CD14-positive monocyte (primary cell): Measurements from ENCODE around the gene KLHL41. TPM values are rescaled to one million over a fixed set of nuclear protein-coding genes. Genes with fewer than 3 reads are reported as not detected.

Source experiments
- DNase-seq, 3 donors: peaks; one replicate each; pipeline ENCODE4 v3.0.0-alpha.2; 2011 to 2022
- H2AFZ ChIP-seq: 2 replicates; pipeline ENCODE4 v1.6.0; 2012; ENCODE audit warnings: mild to moderate bottlenecking, low read depth, low read length, inconsistent platforms; ENCODE audit not compliant: insufficient read depth, poor library complexity, severe bottlenecking
- H3K27ac ChIP-seq, 2 donors: 1 replicate in 1 of 2; 2 replicates in 1 of 2; pipeline ENCODE4 v1.5.1; 2012 to 2013; ENCODE audit warnings: low read length in 2 of 2, control low read depth in 1 of 2, inconsistent platforms in 1 of 2, low read depth in 1 of 2, mild to moderate bottlenecking in 1 of 2
- H3K27me3 ChIP-seq, 2 donors: one replicate each; pipeline versions ENCODE4 v1.6.0 to v1.6.1; 2011 to 2013; ENCODE audit warnings: low read length in 2 of 2; ENCODE audit not compliant: control insufficient read depth in 2 of 2, insufficient read depth in 2 of 2
- H3K36me3 ChIP-seq, 2 donors: replicated peaks in 1 of 2; 1 replicate in 1 of 2; 2 replicates in 1 of 2; pipeline versions ENCODE4 v1.5.1 to v1.6.1; 2012 to 2013; ENCODE audit warnings: low read length in 2 of 2, control low read depth in 1 of 2, inconsistent platforms in 1 of 2, mild to moderate bottlenecking in 1 of 2; ENCODE audit not compliant: insufficient read depth in 2 of 2, control insufficient read depth in 1 of 2
- H3K4me1 ChIP-seq, 2 donors: 1 replicate in 1 of 2; 2 replicates in 1 of 2; pipeline versions ENCODE4 v1.5.1 to v1.6.1; 2012 to 2013; ENCODE audit warnings: low read length in 2 of 2, control low read depth in 1 of 2, inconsistent platforms in 1 of 2, mild to moderate bottlenecking in 1 of 2, moderate library complexity in 1 of 2; ENCODE audit not compliant: insufficient read depth in 2 of 2, control insufficient read depth in 1 of 2
- H3K4me2 ChIP-seq: replicated peaks from 2 replicates; pipeline ENCODE3; 2012; ENCODE audit warnings: low read length, moderate library complexity, mild to moderate bottlenecking; ENCODE audit not compliant: poor library complexity, severe bottlenecking; ENCODE audit errors: extremely low read depth
- H3K4me3 ChIP-seq, 3 experiments: fragments of 200-600 bp in 1 of 3; sonication (generic) in 1 of 3; replicated peaks in 1 of 3; 1 replicate in 2 of 3; 2 replicates in 1 of 3; pipeline ENCODE4 v1.5.1; 2011 to 2013; ENCODE audit warnings: low read length in 3 of 3, mild to moderate bottlenecking in 3 of 3, control low read depth in 2 of 3, low read depth in 2 of 3, inconsistent platforms in 1 of 3, moderate library complexity in 1 of 3
- H3K79me2 ChIP-seq: 2 replicates; pipeline ENCODE4 v1.6.0; 2012; ENCODE audit warnings: mild to moderate bottlenecking, control low read depth, inconsistent platforms, low read length, moderate library complexity; ENCODE audit not compliant: insufficient read depth
- H3K9ac ChIP-seq: 2 replicates; pipeline ENCODE4 v1.6.0; 2017; ENCODE audit warnings: low read length, mild to moderate bottlenecking; ENCODE audit not compliant: insufficient read depth, poor library complexity, severe bottlenecking
- H3K9me3 ChIP-seq, 2 donors: replicated peaks in 1 of 2; 1 replicate in 1 of 2; 2 replicates in 1 of 2; pipeline versions ENCODE4 v1.5.1 to v1.6.1; 2012 to 2013; ENCODE audit warnings: low read length in 2 of 2, control low read depth in 1 of 2; ENCODE audit not compliant: control insufficient read depth in 1 of 2, insufficient read depth in 1 of 2
- H4K20me1 ChIP-seq: 2 replicates; pipeline ENCODE4 v1.6.0; 2012; ENCODE audit warnings: mild to moderate bottlenecking, low read length, control low read depth, moderate library complexity; ENCODE audit not compliant: insufficient read depth
- H3K27ac Mint-ChIP-seq, 7 donors: one replicate each; pipeline ENCODE4 v1.8.0; 2020; ENCODE audit warnings: mild to moderate bottlenecking in 7 of 7, mixed read lengths in 7 of 7, moderate library complexity in 6 of 7, inconsistent platforms in 2 of 7
- H3K27me3 Mint-ChIP-seq, 3 donors: one replicate each; pipeline ENCODE4 v1.8.0; 2021 to 2022; ENCODE audit warnings: low read depth in 3 of 3, mild to moderate bottlenecking in 3 of 3, mixed read lengths in 3 of 3, moderate library complexity in 3 of 3, inconsistent platforms in 1 of 3
- H3K36me3 Mint-ChIP-seq, 2 donors: one replicate each; pipeline ENCODE4 v1.8.0; 2020; ENCODE audit warnings: mixed read lengths in 2 of 2, inconsistent platforms in 1 of 2, mild to moderate bottlenecking in 1 of 2
- H3K4me1 Mint-ChIP-seq: one replicate; pipeline ENCODE4 v1.8.0; 2020; ENCODE audit warnings: mild to moderate bottlenecking, mixed read lengths
- H3K4me3 Mint-ChIP-seq, 2 donors: one replicate each; pipeline ENCODE4 v1.8.0; 2020; ENCODE audit warnings: mild to moderate bottlenecking in 2 of 2, mixed read lengths in 2 of 2, moderate library complexity in 1 of 2
- H3K9me3 Mint-ChIP-seq, 7 donors: one replicate each; pipeline ENCODE4 v1.8.0; 2020 to 2022; ENCODE audit warnings: mixed read lengths in 7 of 7, mild to moderate bottlenecking in 6 of 7, moderate library complexity in 6 of 7, inconsistent platforms in 2 of 7
- CTCF ChIP-seq: fragments of 200-600 bp; IDR thresholded peaks from one replicate; pipeline ENCODE4 v1.8.0; 2022; ENCODE audit warnings: antibody characterized with exemption, mild to moderate bottlenecking
- WGBS: methylation state at CpG from one replicate; pipeline ENCODE4 v1.1.5; 2013; ENCODE audit warnings: missing lambda C conversion rate; ENCODE audit not compliant: insufficient coverage; 5-methylcytosine and 5-hydroxymethylcytosine counted together
- intact Hi-C, 2 donors: fragments of 100-400 bp; cut with micrococcal nuclease; formaldehyde crosslinking; loops; one replicate each; pipeline versions ENCODE4 v1.15.0 to v1.15.1; 2023
- polyA plus RNA-seq, 3 donors: library from polyadenylated mRNA; depleted of rRNA in 1 of 3; unstranded in 2 of 3; stranded (reverse) in 1 of 3; fragments of 300-500 nt in 2 of 3; fragments of >200 nt in 1 of 3; fragmentation: Illumina TruSeq in 2 of 3; gene quantifications; 1 replicate in 2 of 3; 2 replicates in 1 of 3; pipeline ENCODE4 v1.2.3, GENCODE V29; 2012 to 2021

KLHL41 gene
- polyA plus RNA-seq, 3 donors = not detected

GRCh38 chr2:169540146-169540545 lies 30.6 kb downstream of the KLHL41 start:
- no peaks in the 10 kb centered on the region for H3K27me3 Mint-ChIP-seq
- Histone ChIP-seq H3K4me3 (no peak overlapping the region), H3K4me2 (no peak overlapping the region), H3K27me3 (no peaks in the 10 kb centered on the region), H3K9ac (no peak overlapping the region), H3K9me3 (no peaks in the 10 kb centered on the region), H3K79me2 (no peaks in the 10 kb centered on the region), H3K27ac (no peak overlapping the region), H4K20me1 (no peaks in the 10 kb centered on the region), H3K4me1 (no peaks in the 10 kb centered on the region), H2AFZ (no peak overlapping the region), H3K36me3 (peaks cover 46 to 87% of the 10 kb centered on the region in 2 donors)
- intact Hi-C loops = no loop called here
- no CpG with 5 or more reads among the region's 2 CpGs for WGBS
- no peak for DNase-seq
- TF ChIP-seq CTCF = no peak
- no peaks in the 10 kb centered on the region for H3K9me3 Mint-ChIP-seq
- H3K27ac Mint-ChIP-seq = no peak overlapping the region
- peaks cover 50 to 72% of the 10 kb centered on the region in 2 donors for H3K36me3 Mint-ChIP-seq
- H3K4me1 Mint-ChIP-seq = no peaks in the 10 kb centered on the region
- no peak overlapping the region for H3K4me3 Mint-ChIP-seq

- H3K27ac ChIP-seq = no peak overlapping the region
- DNase-seq = no peak
- H3K9ac ChIP-seq = no peak overlapping the region
- H3K79me2 ChIP-seq = no peaks in the 10 kb centered on the region
- no peaks in the 10 kb centered on the region for H3K4me1 ChIP-seq
- WGBS = no CpG with 5 or more reads among the region's 3 CpGs
- Mint-ChIP-seq H3K27me3 (peaks cover 0 to 2% (median 0%) of the 10 kb centered on the region in 3 donors), H3K27ac (no peak overlapping the region), H3K9me3 (no peaks in the 10 kb centered on the region), H3K4me1 (no peaks in the 10 kb centered on the region), H3K4me3 (no peak overlapping the region), H3K36me3 (peaks cover 60 to 78% of the 10 kb centered on the region in 2 donors)
- intact Hi-C loops = no loop called here
- H3K9me3 ChIP-seq = no peaks in the 10 kb centered on the region
- peaks cover 55 to 88% of the 10 kb centered on the region in 2 donors for H3K36me3 ChIP-seq
- no peak overlapping the region for H3K4me2 ChIP-seq
- H2AFZ ChIP-seq = no peak overlapping the region
- H3K27me3 ChIP-seq = no peaks in the 10 kb centered on the region
- H3K4me3 ChIP-seq = no peak overlapping the region
- H4K20me1 ChIP-seq = no peaks in the 10 kb centered on the region
- no peak for TF ChIP-seq CTCF
Observed at GRCh38 chr2:169542433-169542832, 32.9 kb downstream of the KLHL41 start.
